ENCODE results near the gene KDM4F. TPM values are rescaled to one million over a fixed set of nuclear protein-coding genes. Genes with fewer than 3 reads are reported as not detected.

The KDM4F gene
- total RNA-seq, 2 donors from 2014 or later, result not detected

GRCh38 chr11:95076416-95076815 lies 27.2 kb downstream of the KDM4F start:
- peak; percentile 85 for ATAC-seq

GRCh38 chr11:95076981-95077380 lies 27.8 kb downstream of the KDM4F start:
- intact Hi-C loops (cut with DNase I), result no loop called here
- Histone ChIP-seq H3K27me3 (no peaks in the 10 kb centered on the region), H3K27ac (peak overlapping the region in 2 of 4 donors; percentile 28 to 47), H3K9me3 (no peaks in the 10 kb centered on the region), H3K4me1 (peaks cover 32% of the 10 kb centered on the region), H3K4me3 (no peak overlapping the region), H3K36me3 (replicated peaks in 1 of 2; ENCODE audit: insufficient read depth in 1 of 2, low read depth in 2 of 2) (no peaks in the 10 kb centered on the region)
- DNase-seq, result no peak
- TF ChIP-seq POLR2A (IDR thresholded peaks at IDR 0.05) (no peak), CTCF (IDR thresholded peaks at IDR 0.05) (no peak)
- ATAC-seq, result no peak

More at GRCh38 chr11:95076416-95076815, 27.2 kb downstream of the KDM4F start:
- no peaks in the 10 kb centered on the region for H3K27me3 ChIP-seq
- no peaks in the 10 kb centered on the region for H3K9me3 ChIP-seq
- H3K4me1 ChIP-seq, result peaks cover 32% of the 10 kb centered on the region
- no peak overlapping the region for H3K4me3 ChIP-seq
- peak; percentile 26 to 64 (median 46) for DNase-seq
- H3K27ac ChIP-seq, result peak overlapping the region in 3 of 4 donors; percentile 28 to 47 (median 32)
- no peaks in the 10 kb centered on the region for H3K36me3 ChIP-seq (replicated peaks in 1 of 2; ENCODE audit: insufficient read depth in 1 of 2, low read depth in 2 of 2)
- 3 to 4% methylated on average over 1 of the region's 1 CpG for WGBS, 2 donors
- intact Hi-C loops (cut with DNase I), result no loop called here
- TF ChIP-seq CTCF (IDR thresholded peaks at IDR 0.05) (no peak), POLR2A (IDR thresholded peaks at IDR 0.05) (no peak)

- H3K4me1 ChIP-seq, result peaks cover 32% of the 10 kb centered on the region
Measured at GRCh38 chr11:95078526-95078925, 29.3 kb downstream of the KDM4F start.

GRCh38 chr11:95081010-95081409 lies 31.8 kb downstream of the KDM4F start:
- Histone ChIP-seq H3K27me3 (no peaks in the 10 kb centered on the region), H3K9me3 (no peaks in the 10 kb centered on the region), H3K4me1 (peaks cover 11% of the 10 kb centered on the region), H3K36me3 (replicated peaks in 1 of 2; ENCODE audit: insufficient read depth in 1 of 2, low read depth in 2 of 2) (no peaks in the 10 kb centered on the region), H3K27ac (no peak overlapping the region), H3K4me3 (no peak overlapping the region)
- DNase-seq (no peak), ATAC-seq (no peak)
- WGBS, 2 donors, result 55 to 71% methylated on average over 5 of the region's 5 CpGs
- TF ChIP-seq POLR2A (IDR thresholded peaks at IDR 0.05) (no peak), CTCF (IDR thresholded peaks at IDR 0.05) (no peak)
- intact Hi-C loops (cut with DNase I), result no loop called here

More at GRCh38 chr11:95078526-95078925, 29.3 kb downstream of the KDM4F start:
- H3K36me3 ChIP-seq (replicated peaks in 1 of 2; ENCODE audit: insufficient read depth in 1 of 2, low read depth in 2 of 2), result no peaks in the 10 kb centered on the region
- no peaks in the 10 kb centered on the region for H3K9me3 ChIP-seq
- ATAC-seq (no peak), DNase-seq (no peak)
- no peak overlapping the region for H3K4me3 ChIP-seq
- WGBS, 2 donors, result 77 to 88% methylated on average over 1 of the region's 1 CpG
- TF ChIP-seq CTCF (IDR thresholded peaks at IDR 0.05) (no peak), POLR2A (IDR thresholded peaks at IDR 0.05) (no peak)
- intact Hi-C loops (cut with DNase I), result no loop called here
- H3K27ac ChIP-seq, result no peak overlapping the region
- H3K27me3 ChIP-seq, result no peaks in the 10 kb centered on the region

GRCh38 chr11:95081412-95081811 lies 32.2 kb downstream of the KDM4F start:
- intact Hi-C loops (cut with DNase I), result no loop called here
- Histone ChIP-seq H3K27me3 (no peaks in the 10 kb centered on the region), H3K27ac (no peak overlapping the region), H3K9me3 (no peaks in the 10 kb centered on the region), H3K4me1 (peaks cover 7% of the 10 kb centered on the region), H3K36me3 (replicated peaks in 1 of 2; ENCODE audit: insufficient read depth in 1 of 2, low read depth in 2 of 2) (no peaks in the 10 kb centered on the region), H3K4me3 (no peak overlapping the region)
- no peak for ATAC-seq
- DNase-seq, result peak in 1 of 4 donors; percentile 23
- no peak for TF ChIP-seq POLR2A (IDR thresholded peaks at IDR 0.05)
- no peak for TF ChIP-seq CTCF (IDR thresholded peaks at IDR 0.05)
- WGBS, 2 donors, result 70 to 85% methylated on average over 4 of the region's 4 CpGs

All from body of pancreas (tissue), 4 donors.